HTR-8/SVneo (cell line): ENCODE measurements around the gene LRRC8C.

Experiments used
- DNase-seq: peaks from one replicate; pipeline ENCODE4 v3.0.0; 2011; ENCODE audit warnings: low spot score, mixed read lengths; ENCODE audit not compliant: insufficient read length
- FAIRE-seq: peaks from 2 replicates; lab custom pipeline; 2011; peaks lifted over from hg19 to GRCh38; lab: Jason Lieb, UNC

LRRC8C gene

DNA sequence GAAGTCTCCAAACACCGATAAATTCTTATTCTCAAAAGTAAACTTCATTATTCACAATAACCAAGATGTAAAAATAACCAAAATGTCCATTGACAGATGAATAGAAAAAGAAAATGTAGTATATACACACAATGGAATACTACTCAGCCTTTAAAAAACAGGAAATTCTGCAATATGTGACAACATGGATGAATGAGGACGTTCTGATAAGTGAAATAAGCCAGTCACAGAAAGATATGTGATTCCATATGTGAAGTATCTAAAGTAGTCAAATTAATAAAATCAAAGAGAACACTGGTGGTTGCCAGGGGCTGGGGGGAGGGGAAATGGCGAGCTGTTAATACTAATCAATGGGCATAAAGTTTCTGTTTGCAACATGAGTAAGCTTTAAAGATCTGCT, 36.0 kb downstream of the LRRC8C start:
- FAIRE-seq = no peak
- DNase-seq = no peak

DNA sequence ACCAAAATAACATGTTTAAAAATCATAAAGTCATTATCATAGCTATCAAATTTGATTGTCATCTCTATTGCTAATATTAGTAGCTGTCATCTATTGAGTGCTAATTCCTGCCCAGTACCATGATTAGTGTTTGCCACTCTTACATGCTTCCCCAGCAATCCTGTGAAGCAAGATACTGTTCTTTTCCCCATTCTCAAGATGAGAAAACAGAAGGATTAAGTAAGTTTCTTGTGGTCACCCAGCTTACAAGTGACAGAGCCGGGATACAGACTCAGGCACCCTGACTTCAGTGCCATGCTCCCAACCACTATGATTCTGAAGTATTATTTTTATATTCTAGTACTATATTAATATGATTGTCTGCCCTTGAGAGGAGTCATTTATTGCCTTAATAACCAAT, 36.5 kb downstream of the LRRC8C start:
- no peak for DNase-seq
- FAIRE-seq = no peak

DNA sequence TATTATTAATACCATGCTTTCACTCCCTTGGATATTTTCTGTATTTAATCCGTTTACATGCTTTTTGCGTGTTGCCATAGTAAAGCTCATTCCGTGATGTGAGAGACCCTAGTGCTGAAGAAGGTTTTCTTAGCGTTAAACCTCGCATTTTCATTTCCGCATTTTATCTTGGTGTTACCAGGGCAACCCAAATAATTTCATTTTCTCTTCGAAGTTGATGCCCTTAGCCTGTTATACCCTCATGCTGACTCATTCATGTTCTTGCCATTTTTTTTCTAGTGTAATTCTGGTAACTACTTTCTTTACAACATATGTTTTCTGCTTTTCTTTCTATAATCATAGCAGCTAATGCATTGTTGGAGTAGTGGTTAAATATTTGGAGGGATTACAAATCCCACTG, 37.2 kb downstream of the LRRC8C start:
- FAIRE-seq (no peak), DNase-seq (no peak)

GRCh38 chr1:89670711-89671110, 37.8 kb downstream of the LRRC8C start:
- FAIRE-seq (no peak), DNase-seq (no peak)

- FAIRE-seq (no peak), DNase-seq (no peak)
These were observed 39.0 kb downstream of the LRRC8C start for GRCh38 chr1:89671775-89672488.

DNA sequence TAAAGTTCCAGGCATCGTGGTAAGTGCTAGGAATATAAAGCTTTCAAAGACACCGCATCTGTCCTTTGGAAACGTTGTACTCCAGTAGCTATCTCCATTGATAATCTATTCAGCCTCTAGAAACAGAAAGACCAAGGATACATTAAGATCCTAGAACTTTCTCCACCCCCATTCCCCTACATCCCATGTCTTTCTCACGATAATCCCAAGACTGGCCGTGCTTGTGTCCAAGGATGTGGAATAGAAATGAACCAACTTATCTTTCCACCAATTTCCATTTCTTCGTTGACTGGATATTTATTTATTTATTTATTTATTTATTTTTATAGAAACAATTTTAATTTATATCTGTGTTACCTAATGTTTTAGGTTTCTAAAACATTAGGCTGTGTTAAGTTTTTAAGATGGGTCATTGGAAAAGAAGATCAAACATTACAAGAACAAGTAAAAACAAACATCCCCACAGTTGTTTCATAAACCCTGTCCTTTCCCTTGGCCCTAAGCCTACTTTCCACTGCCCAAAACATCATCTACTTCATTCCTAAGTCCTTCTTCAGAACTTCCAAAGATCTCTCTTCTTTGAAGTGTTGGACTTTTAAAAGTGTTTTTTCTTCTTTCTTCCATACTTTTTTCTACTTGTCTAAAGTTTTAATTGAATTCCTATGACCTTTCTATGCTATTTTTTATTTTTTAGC, 39.7 kb downstream of the LRRC8C start:
- no peak for DNase-seq
- no peak for FAIRE-seq

- FAIRE-seq = no peak
- no peak for DNase-seq
These were observed 40.3 kb downstream of the LRRC8C start for GRCh38 chr1:89673251-89673650.

DNA sequence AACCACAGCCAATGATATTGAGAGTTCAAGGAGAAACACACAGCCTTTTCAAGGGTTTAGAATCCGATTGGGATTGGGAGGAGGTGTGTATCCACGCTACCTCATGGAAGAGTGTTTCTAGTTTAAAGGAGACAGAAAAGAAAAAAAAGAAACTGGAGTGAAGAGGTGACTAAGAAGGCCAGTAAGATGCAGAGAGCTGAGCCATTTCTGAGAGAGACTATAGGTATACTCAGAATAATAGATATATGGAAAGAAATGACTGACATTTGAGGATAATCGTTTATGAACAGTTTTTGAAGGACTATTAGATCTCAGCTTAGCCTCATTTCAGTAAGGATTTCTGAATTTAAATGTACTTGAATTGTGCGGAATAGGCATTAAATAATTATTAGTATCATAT, 42.8 kb downstream of the LRRC8C start:
- FAIRE-seq (no peak), DNase-seq (no peak)

DNA sequence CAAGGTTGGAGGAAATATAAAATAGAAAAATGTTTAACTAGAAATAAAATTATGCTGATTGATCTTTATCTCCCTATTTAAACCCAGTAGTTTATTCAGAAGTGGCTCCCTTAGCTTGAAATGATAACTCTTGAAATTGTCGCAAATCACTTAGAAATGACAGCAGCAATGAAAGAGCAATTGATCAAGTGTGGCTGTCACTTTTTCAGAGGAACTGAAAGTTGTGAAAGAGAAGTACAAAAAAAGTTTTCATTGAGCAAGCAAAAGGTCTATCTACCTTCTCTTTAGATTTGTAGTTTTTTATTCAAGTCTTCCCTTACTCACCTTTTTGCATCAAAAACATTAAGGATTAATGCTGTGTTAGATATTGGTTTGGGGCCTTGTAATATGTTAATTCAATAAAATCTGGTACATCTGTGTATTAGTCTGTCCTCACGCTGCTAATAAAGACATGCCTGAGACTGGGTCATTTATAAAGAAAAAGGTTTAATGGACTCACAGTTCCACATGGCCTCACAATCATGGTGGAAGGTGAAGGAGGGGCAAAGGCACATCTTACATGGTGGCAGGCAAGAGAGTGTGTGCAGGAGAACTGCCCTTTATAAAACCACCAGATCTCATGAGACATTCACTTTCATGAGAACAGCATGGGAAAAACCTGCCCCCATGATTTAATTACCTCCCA, 48.3 kb downstream of the LRRC8C start:
- DNase-seq (no peak), FAIRE-seq (no peak)

DNA sequence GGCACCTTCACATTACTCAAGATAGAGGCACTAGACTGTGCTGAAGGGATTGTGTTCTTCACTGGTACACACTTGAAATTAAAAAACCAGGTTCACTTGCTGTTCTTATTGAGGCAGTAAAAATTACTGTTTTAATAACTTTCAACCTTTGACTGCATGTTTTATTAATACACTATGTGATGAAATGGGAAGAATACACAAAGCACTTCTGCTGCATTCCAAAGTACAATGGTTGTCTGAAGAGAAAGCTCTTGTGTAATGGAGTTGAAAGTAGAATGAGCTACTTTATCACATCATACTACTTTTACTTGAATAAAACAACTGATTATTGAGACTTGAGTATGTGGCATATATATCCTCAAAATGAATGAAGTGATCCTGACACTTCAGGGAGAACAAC, 49.7 kb downstream of the LRRC8C start:
- DNase-seq (no peak), FAIRE-seq (no peak)

GRCh38 chr1:89685461-89685860, 52.5 kb downstream of the LRRC8C start:
- DNase-seq (no peak), FAIRE-seq (no peak)

- no peak for DNase-seq
These were observed 53.6 kb downstream of the LRRC8C start for GRCh38 chr1:89686520-89686919.

GRCh38 chr1:89687254-89687653, 54.3 kb downstream of the LRRC8C start:
- FAIRE-seq = no peak

More at GRCh38 chr1:89686520-89686919, 53.6 kb downstream of the LRRC8C start:
- FAIRE-seq = no peak

DNA sequence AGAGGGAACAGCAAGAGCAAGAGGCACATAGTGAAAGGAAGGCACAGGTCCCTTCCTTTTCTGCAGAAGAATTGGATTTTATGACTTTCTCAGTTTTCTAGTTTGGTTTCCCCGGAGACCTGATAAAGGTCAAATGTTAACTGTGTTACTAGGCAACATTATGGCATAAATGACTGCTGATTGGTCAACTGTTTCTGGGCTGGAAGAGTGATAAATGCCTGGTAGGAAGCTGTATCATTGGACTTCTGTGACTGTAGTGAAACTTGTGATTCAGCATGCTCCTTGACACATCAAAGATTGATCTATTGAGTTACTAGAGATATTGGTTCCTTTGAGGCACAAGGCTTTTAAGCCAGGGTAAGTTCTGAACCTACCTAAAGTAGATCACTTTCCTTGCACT, 55.7 kb downstream of the LRRC8C start:
- FAIRE-seq (no peak), DNase-seq (no peak)

More at GRCh38 chr1:89687254-89687653, 54.3 kb downstream of the LRRC8C start:
- DNase-seq = no peak

DNA sequence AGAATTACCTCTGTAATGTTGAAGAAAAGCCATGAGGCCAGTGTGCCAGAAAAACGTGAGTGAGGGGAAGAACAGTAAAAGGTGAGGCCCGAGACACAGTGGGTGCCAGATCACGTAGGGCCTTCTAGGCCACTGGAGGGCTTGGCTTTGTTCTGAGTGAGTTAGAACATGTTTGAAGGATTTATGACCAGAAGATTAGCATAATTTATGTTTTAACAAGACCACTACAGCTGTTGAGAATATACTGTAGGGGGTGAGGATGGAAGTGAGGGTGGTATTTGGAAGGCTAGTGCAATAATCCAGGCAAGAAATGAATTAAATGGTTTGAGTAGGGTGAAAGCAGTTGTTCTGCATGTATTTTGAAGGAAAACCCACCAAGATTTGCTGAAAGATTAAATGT, 56.3 kb downstream of the LRRC8C start:
- DNase-seq (no peak), FAIRE-seq (no peak)

DNA sequence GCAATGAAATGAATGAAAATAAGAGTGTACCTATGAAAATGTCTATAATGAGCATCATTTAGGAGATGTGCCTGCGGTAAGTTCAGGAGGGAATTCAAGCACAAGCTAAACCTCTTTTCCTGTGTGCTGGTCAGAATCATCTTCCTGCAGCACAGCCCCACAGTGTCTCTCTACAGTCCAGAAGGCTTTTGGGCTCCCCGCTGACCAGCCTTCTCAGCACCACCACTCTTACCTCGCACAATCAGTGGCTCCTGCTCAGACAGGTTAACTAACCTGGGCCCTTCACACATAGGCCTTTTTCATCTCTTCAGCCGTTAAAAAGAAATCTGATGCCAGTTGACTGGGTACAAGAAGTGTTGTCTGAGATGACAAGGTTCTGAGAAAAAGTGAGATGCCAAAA, 57.7 kb downstream of the LRRC8C start:
- FAIRE-seq (no peak), DNase-seq (no peak)

DNA sequence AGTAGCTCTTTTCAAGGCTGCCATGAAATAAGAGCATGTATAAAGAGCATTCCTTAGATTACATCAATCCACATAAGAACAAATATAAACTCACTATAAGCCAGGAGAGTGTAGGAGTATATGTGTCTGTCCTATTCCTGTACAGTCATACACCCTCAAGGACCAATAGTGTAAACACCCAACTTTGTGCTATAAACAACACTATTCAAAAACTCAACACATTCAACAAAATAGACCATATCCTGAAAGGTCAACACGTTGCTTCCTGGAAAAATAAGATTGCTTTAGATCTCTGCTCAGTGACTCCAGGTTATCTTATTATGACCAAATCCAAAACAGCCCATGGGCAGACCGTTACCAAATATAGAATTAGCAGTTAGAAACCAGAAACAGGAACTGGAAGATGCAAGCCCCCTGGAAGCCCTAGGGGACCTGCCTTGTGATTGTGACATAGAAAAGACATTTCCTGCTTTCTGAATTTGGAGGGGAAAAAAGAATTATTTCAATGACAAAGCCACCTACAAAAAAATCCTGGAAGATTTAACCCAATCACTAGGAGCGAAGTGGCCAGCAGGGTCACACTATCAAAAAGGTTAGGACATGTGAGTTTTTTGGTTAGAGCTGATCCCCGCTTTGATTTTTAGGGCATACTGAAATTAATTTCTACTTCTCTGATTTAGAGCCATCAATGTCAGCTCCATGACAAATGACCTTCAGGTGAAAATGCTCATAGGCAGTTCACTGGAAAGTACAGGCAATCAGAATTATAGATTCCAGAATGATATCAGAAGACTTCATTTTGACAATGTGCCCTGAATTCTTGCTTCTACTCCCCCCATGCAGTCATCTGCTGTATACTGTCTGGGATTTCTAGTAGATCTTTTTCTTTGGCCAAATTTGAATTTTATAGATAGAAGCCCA, 59.9 kb downstream of the LRRC8C start:
- DNase-seq (no peak), FAIRE-seq (no peak)

DNA sequence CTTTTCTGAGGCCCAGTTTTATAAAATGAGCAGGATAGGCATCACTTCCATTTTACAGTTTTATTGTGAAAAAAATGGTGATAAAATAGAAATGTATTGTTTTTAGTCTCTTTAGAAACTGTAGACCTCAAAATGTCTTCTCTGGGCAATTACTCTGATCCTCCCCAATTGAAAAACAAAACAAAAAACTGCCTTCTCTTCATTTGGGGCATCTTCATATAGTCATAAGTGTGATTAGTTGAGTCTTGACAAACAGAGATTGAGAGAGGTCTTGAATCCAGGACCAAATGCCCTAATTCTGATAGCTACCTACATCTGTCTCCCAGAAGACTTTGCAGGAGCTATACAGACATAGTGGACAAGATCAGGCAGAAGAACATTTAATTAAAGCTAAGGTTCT, 62.9 kb downstream of the LRRC8C start:
- no peak for FAIRE-seq
- DNase-seq = no peak

DNA sequence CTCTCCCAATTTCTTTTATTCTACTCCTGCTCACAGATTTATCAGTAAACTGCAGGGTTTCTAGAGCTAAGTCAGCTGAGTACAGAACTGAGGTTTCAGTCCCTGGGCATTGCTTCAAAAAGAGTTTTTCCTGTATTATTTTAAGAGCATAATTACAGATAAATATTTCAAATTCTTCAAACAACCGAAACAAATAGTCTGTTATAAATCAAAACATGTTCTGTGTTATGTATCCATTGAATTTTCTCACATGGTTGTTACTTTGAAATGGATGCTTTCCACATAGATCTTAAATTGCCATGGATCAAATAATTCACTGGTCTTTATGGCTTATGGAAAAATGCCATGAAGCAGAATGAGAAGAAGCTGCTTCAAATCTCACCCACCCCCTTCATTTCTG, 64.5 kb downstream of the LRRC8C start:
- no peak for DNase-seq
- no peak for FAIRE-seq

DNA sequence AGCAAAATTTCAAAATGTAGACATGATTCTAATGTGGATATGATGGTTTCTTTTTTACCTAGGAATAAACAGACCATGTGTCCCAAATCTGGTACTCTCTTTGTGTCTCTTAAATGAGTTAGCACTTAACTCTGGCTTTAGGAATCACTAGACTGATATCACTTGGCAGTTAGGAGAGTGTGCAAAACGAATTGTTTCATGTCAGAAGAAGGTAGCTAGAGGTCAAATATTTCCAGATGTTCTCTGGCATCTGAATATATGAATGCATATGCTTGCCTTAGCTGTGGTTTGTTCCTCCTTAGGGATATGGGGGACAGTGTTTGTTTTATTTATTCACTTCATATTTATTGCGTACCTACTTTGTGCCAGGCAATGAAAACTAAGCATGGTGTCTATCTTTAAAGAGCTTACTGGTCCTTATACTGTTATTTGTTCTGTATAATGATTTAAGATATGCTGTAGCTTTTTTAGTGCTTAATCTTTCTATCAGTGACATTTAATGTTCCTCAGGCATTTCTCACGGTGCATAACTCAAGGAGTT, 65.2 kb downstream of the LRRC8C start:
- DNase-seq (no peak), FAIRE-seq (no peak)
